ENCODE measurements around the gene CDC73. TPM values are rescaled to one million over a fixed set of nuclear protein-coding genes. Genes with fewer than 3 reads are reported as not detected.
A peak's percentile ranks its signal among the peaks of the same experiment; 100 is the strongest.
"Not testable (repeated sequence)": the region's sequence is repeated elsewhere in the genome, so short reads cannot be mapped to it uniquely, and the experiment has no call there.

The CDC73 gene
- total RNA-seq, 4 donors from 2014 or later = 44.6 to 70.0 (median 50.5) TPM

DNA sequence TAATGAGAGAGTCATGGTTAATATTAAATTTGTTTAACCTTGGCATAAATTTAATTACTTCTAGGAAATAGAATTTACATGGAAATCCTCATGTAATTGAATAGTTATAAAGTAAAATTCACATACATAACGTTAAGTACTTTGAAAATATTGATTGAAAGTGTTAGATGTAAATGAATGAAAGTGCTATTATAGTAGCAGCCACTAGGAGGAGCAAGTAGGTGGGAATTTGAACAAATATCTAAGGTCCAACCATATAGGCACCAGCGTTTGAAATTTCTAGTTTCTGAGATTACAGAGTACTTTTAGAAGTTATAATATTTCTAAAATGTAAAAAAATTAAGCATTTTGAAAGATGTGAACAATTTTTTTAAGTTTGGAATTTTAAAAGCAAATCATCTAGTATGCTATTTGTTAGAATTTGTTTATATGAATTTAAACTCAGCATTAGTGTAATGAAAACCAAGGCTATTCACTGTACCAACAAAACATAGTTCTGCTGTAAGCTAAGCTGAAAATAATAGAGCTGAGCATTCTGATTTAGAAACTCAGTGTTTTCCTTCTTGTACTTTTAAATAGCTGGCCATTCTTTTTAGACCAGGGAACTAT, 61.3 kb downstream of the CDC73 start:
- intact Hi-C loops (cut with DNase I) = no loop called here
- no peaks in the 10 kb centered on the region for H3K36me3 ChIP-seq
- no peaks in the 10 kb centered on the region for H3K9me3 ChIP-seq
- H3K27ac ChIP-seq = peak overlapping the region in 1 of 3 donors; percentile 5
- WGBS, 2 donors = 1 to 3% methylated on average over 2 of the region's 2 CpGs
- H3K4me1 ChIP-seq = peaks cover 50 to 64% of the 10 kb centered on the region in 2 donors
- no peak overlapping the region for H3K4me3 ChIP-seq (replicated peaks in 1 of 3)
- TF ChIP-seq, protein P1, sequence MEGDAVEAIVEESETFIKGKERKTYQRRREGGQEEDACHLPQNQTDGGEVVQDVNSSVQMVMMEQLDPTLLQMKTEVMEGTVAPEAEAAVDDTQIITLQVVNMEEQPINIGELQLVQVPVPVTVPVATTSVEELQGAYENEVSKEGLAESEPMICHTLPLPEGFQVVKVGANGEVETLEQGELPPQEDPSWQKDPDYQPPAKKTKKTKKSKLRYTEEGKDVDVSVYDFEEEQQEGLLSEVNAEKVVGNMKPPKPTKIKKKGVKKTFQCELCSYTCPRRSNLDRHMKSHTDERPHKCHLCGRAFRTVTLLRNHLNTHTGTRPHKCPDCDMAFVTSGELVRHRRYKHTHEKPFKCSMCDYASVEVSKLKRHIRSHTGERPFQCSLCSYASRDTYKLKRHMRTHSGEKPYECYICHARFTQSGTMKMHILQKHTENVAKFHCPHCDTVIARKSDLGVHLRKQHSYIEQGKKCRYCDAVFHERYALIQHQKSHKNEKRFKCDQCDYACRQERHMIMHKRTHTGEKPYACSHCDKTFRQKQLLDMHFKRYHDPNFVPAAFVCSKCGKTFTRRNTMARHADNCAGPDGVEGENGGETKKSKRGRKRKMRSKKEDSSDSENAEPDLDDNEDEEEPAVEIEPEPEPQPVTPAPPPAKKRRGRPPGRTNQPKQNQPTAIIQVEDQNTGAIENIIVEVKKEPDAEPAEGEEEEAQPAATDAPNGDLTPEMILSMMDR (IDR thresholded peaks at IDR 0.05) = peak in 5 of 6 experiments; percentile 50 to 77 (median 66)
- TF ChIP-seq POLR2A (IDR thresholded peaks at IDR 0.05) = no peak
- H3K27me3 ChIP-seq = no peaks in the 10 kb centered on the region
- DNase-seq = no peak

- Histone ChIP-seq H3K36me3 (no peaks in the 10 kb centered on the region), H3K4me3 (replicated peaks in 1 of 3) (no peak overlapping the region), H3K27ac (peak overlapping the region in 1 of 3 donors; percentile 7), H3K4me1 (peaks cover 47 to 66% of the 10 kb centered on the region in 2 donors), H3K9me3 (no peaks in the 10 kb centered on the region), H3K27me3 (no peaks in the 10 kb centered on the region)
- no peak for DNase-seq
- intact Hi-C loops (cut with DNase I) = no loop called here
- TF ChIP-seq POLR2A (IDR thresholded peaks at IDR 0.05) = no peak
- TF ChIP-seq, protein P1 (IDR thresholded peaks at IDR 0.05) = no peak
- 86 to 90% methylated on average over 1 of the region's 1 CpG for WGBS, 2 donors
These were observed 62.9 kb downstream of the CDC73 start for GRCh38 chr1:193184776-193185175.

DNA sequence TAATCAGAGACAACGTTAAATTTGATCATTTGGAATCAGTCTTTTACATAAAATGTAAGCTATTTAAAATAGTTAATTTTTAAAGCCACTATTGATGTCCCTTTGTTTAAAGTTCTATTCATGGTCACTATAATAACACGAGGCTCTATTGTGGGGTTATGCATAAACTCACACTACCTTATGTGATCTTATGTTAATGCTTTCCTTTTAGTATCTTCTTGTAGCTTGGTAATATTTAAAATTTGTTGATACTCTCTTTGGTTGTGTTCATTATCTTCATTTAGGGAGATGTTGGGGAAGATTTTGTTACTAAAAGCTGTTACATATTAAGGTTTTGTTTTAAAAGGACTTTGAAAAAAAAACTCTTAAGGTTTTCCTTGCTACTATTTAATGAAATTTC, 63.4 kb downstream of the CDC73 start:
- Histone ChIP-seq H3K4me3 (replicated peaks in 1 of 3) (no peak overlapping the region), H3K27me3 (no peaks in the 10 kb centered on the region), H3K4me1 (peaks cover 45 to 69% of the 10 kb centered on the region in 2 donors), H3K9me3 (no peaks in the 10 kb centered on the region), H3K36me3 (no peaks in the 10 kb centered on the region), H3K27ac (peak overlapping the region in 1 of 3 donors; percentile 37)
- intact Hi-C loops (cut with DNase I) = no loop called here
- no peak for DNase-seq
- no peak for TF ChIP-seq POLR2A (IDR thresholded peaks at IDR 0.05)
- TF ChIP-seq, protein P1 (IDR thresholded peaks at IDR 0.05) = no peak
- WGBS, 2 donors = 78 to 82% methylated on average over 2 of the region's 2 CpGs

- WGBS, 2 donors = 50 to 62% methylated on average over 13 of the region's 13 CpGs
- intact Hi-C loops (cut with DNase I) = no loop called here
- Histone ChIP-seq H3K4me3 (replicated peaks in 1 of 3) (no peak within 1 kb of the TSS), H3K36me3 (no peaks in the 10 kb centered on the region), H3K9me3 (no peaks in the 10 kb centered on the region), H3K27me3 (no peaks in the 10 kb centered on the region), H3K27ac (peak within 1 kb of the TSS; percentile 31 to 40 (median 37)), H3K4me1 (peaks cover 37 to 71% of the 10 kb centered on the region in 2 donors)
- TF ChIP-seq, protein P1 (IDR thresholded peaks at IDR 0.05) = no peak
- TF ChIP-seq POLR2A (IDR thresholded peaks at IDR 0.05) = peak in 1 of 2 donors; percentile 37
- peak in 1 of 2 donors; percentile 35 for DNase-seq
These were observed 64.3 kb downstream of the CDC73 start, which contains the start of gene B3GALT2 for GRCh38 chr1:193185901-193186731. Gene B3GALT2, minus strand, starts transcription at chr1:193186613. Its CDS starts 5,051 bp downstream, at chr1:193181562.

- Histone ChIP-seq H3K27ac (peak overlapping the region; percentile 4 to 40 (median 10)), H3K9me3 (no peaks in the 10 kb centered on the region), H3K36me3 (no peaks in the 10 kb centered on the region), H3K4me1 (peaks cover 34 to 63% of the 10 kb centered on the region in 2 donors), H3K27me3 (no peaks in the 10 kb centered on the region), H3K4me3 (replicated peaks in 1 of 3) (no peak overlapping the region)
- TF ChIP-seq, protein P1 (IDR thresholded peaks at IDR 0.05) = no peak
- TF ChIP-seq POLR2A (IDR thresholded peaks at IDR 0.05) = no peak
- intact Hi-C loops (cut with DNase I) = no loop called here
- WGBS, 2 donors = 92 to 98% methylated on average over 1 of the region's 1 CpG
- DNase-seq = no peak
These were observed 65.3 kb downstream of the CDC73 start for GRCh38 chr1:193187114-193187513.

DNA sequence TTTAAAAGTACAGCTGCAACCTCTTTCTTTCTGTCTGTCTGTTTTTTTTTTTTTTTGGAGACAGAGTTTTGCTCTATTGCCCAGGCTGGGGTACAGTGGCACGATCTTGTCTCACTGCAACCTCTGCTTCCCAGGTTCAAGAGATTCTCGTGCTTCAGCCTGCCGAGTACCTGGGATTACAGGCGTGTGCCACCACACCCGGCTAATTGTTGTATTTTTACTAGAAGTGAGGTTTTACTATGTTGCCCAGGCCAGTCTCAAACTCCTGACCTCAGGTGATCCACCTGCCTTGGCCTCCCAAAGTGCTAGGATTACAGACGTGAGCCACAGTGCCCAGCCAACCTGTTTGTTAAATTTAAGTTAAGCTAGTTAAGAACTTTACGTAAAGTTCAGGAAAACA, 67.1 kb downstream of the CDC73 start:
- peaks cover 27 to 56% of the 10 kb centered on the region in 2 donors for H3K4me1 ChIP-seq
- DNase-seq; H3K27ac ChIP-seq; H3K27me3 ChIP-seq; intact Hi-C loops (cut with DNase I); H3K36me3 ChIP-seq; H3K9me3 ChIP-seq; H3K4me3 ChIP-seq (replicated peaks in 1 of 3): not testable (repeated sequence)
- 86 to 91% methylated on average over 7 of the region's 7 CpGs for WGBS, 2 donors
